HG02571 (cell line): ENCODE measurements around the gene SAMM50.

ENCODE experiments used
- ATAC-seq: cut with Tn5 transposase; IDR thresholded peaks from one replicate; pipeline ENCODE4 v1.9.1; 2021; ENCODE audit warnings: mild to moderate bottlenecking, moderate library complexity; ENCODE audit not compliant: unreplicated experiment

Gene SAMM50

DNA sequence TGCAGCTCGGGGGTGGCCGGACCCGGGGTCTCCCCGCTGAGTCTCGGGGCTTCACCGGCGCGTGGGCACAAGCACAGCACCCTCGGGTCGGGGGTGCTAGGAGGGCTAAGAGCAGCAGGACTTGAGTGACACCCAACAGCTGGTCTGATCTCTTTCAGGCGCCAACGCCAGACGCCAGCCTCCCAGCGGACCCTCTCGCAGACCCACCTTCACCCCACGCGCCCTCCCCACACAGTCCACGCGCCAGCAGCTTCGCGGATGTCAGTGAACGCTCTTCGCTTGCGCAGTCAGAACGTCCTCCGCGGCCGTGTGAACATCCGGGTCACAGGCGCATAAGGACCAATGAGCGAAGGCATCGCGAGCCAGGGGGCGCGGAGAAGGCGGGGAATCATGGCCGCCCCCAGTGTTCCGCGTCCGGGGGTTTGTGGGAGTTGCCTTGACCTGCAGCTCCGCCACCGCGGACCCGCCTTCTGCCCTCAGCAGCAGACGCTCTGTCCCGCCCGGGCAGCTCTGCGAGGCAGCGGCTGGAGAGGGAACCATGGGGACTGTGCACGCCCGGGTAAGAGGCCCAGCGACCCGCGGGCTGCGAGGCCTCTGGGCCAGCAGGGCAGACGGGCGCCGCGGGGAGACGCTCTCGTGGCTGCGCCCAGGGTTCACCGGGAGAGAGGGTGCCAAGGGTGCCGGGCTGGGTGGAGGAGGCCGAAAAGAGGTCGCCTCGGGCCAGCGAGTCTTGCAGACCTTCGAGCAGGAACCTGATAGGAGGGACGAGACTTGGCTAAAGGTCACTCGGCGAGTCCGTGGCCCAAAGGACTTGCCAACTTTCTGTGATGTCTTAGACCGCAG is at the start of gene SAMM50:
SAMM50 (plus strand) TSS at position 403 of the 843 bp plus-strand sequence; CDS start at position 539, 136 bp downstream.
- peak; percentile 89 for ATAC-seq

DNA sequence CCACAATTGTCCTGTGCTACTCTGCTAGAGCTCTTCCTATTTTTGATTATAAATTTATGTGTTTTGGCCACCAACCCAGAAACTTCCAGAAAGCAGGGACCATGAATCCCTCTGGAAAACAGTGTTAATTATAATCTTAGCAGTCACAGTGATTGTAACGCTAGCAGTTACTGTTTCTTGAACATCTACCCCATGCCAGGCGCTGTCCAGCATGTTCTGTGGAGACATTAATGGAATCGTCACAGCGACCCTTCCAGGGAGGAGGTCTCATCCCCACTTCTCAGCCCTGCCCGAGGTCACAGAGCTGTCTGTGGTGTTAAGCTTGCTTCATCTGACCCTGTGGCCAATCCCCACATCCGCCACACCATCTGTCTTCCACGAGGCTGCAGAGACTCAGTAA is 49.6 kb upstream of the SAMM50 start:
- ATAC-seq: no peak

DNA sequence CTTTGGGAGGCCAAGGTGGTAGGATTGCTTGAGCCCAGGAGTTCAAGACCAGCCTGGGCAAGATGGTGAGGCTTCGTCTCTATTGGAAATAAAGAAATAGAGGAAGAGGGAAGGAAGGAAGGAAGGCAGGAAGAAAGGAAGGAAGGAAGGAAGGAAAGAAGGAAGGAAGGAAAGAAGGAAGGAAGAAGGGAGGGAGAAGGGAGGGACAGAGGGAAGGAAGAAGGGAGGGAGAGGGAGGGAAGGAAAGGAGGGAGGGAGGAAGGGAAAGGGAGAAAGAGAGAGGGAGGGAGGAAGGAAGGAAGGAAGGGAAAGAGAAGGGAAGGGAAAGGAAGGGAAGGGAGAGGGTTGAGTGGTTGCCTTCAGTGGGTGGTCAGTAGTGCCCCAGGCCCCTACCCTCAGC is 45.5 kb upstream of the SAMM50 start:
- ATAC-seq: no peak

DNA sequence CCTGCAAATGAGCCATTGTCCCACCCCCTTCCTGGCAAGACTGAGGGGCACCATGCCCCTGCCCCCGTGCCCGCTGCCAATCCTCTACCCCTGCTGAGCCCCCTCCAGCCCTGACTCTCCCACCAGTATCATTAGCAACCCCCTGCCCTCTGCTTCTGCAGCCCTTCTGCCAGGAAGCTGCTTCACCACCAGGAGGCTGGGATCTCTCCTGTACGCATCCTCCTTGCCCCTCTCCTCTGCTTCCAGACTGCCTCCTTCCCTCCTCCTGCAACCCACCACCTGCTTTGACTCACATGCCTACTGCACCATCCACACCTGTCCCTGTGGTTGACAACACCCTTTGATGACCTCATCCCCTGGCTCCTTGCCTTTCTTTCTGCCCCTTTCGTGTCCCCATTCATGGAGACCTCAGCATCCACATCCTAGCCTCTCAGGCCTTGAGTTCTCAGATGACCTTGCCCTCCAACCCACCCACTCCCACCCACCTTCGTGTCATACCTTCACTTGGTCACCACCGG is 45.0 kb upstream of the SAMM50 start:
- ATAC-seq: no peak

DNA sequence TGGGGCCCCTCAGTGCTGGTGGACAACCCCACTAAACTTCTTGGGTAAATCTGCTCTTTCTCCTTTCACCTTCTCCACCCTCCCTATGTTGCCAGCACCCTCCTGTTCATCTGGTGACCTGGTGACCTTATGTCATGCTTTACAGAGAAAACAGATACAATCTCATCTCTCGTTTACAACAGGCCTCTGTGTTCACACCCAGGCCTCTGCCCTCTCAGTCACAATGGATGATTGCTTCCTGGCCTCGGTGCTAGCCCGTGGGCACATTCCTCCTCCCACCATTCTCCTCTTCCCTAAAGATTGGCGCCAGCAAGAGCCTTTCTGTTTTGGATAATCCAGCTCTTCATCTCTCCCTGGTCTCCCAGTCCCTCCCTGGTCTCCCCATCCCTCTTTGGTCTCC is 43.9 kb upstream of the SAMM50 start:
- no peak for ATAC-seq

DNA sequence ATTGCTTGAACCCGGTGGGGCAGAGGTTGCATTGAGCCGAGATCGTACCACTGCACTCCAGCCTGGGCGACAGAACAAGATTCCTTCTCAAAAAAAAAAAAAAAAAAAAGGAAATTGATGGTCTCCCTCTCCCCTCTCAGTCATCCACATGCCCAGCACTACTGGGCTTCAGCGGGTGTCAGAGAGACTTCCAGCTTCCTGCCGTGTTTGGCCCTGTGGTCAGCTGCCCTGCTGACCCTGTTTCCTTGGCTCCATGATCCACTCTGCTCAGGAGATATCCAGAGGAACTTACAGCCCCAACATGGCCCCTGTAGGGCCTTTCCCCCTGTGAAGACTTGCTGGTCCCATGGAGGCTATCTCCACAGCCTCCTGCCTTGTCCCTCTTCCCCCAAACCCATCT is 37.7 kb upstream of the SAMM50 start:
- ATAC-seq: no peak

DNA sequence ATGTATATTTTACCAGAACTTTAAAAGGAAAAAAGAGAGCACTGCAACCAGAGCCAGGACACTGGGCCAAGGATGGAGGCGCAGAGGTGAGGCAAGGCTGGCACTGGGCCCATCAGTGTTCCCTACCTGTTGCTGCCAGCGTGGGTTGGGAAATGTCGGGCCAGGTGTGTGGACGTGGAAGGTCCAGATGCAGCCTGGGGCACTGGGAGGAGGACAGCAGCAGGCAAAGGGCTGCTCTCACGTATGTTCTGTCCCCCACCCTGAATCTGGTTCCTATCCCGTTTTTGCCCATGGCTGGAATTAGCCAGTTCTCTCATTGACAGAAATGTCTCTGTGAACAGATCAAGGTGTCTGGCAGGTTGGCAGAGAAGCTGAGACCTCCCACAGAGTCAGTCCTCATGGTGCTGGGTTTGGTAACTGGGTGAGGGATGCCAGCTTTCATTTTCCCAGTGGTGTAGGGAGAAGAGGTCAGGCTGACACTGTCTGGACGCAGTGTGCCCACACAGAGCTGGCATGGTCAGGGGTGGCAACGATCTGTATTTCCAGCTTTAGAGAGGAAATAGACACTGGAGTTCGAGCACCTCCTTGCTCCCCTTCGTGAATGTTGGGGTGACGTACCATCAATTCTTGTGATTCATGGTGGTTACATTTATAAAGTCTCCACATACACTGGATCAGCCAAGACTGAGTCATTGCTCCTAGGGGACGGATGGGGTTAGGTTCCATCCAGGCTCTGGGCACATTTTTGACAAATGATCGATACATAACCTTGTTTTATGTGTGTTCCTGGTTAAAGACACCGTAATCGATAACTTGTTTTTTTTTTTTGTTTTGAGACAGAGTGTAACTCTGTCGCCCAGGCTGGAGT is 35.9 kb upstream of the SAMM50 start:
- no peak for ATAC-seq

DNA sequence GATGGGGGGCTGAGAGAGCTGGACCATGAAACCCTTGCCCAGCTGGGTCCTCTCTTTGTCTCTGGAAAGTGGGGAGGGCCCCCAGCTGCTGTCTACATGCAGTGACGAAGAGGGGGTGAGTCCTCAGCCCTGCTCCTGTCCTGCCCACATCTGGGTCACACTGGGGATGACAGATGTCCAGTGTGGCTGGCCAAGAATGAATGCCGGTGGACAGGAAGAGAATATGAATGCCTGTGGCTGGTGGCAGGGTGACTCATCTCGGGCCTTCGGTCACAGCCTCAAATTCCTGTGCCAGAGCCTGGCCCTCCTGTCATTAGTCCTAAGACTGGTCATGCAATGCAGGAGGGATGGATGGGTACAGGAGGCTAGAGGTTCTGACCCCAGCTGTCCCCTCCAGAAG is 33.9 kb upstream of the SAMM50 start:
- ATAC-seq: no peak

DNA sequence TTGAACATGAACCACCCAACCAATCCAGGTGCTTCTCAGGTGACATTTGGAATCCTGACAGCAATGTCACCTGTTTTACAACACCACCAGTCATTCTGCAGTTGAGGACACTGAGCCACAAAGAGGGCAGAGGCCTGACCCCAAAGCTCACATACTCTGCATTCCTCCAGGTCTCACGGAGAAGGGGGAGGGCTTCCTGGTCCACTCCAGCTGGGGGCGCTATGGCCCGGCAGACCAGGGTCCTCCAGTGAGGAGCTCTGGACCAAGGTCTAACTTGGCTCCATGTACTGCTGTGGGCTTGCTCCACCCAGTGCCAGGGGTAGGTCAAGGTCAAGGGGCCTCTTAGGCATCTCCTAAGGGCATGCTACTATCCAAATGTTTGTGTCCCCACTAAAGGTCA is 33.1 kb upstream of the SAMM50 start:
- ATAC-seq: no peak

DNA sequence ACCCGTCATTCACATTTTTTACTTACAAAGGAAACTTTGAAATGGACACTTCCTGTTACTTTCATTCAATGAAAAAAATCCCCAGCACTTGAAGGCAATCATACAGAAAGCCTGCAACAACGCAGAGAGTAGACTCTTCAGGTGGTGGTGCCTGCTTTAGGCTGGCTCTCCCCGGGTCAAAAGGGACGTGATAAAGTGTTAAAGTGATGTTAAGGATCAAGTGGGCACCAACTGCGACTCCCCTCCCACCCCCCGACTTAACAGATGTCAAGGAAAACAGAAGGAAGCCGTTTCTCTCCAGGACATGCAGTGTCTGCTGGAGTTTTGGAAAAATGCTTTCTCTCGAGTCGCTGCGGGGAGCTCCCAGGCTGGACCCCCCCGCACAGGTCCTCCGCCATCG is 32.1 kb upstream of the SAMM50 start:
- no peak for ATAC-seq

DNA sequence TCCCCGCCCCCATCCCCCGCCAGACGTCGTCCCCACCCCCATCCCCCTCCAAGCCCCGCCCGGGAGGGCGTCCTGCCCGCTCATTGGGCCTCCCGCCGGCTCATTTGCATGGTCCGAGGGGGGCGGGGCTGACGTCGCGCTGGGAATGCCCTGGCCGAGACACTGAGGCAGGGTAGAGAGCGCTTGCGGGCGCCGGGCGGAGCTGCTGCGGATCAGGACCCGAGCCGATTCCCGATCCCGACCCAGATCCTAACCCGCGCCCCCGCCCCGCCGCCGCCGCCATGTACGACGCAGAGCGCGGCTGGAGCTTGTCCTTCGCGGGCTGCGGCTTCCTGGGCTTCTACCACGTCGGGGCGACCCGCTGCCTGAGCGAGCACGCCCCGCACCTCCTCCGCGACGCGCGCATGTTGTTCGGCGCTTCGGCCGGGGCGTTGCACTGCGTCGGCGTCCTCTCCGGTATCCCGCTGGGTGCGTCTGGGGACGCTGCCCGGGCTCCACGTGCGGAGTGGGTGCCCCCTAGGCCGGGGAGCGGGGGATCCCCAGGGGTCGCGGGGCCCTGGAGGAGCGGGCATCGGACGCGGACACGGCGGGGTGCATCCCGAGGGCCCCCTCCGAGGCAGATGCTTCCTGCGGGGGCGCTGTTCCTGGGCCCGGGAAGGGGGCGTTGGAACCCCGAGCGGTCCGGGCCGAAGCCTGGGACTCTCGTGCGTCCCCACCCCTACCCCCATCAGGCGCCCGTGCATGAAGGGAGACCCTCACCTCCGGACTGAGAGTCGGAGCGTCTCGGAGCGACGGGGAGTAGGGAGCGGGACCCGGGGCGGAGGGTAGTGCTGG is 31.4 kb upstream of the SAMM50 start, which contains the start of gene PNPLA3:
PNPLA3 (plus strand) TSS at position 175 of the 834 bp plus-strand sequence; CDS start at position 282, 107 bp downstream.
- no peak for ATAC-seq

DNA sequence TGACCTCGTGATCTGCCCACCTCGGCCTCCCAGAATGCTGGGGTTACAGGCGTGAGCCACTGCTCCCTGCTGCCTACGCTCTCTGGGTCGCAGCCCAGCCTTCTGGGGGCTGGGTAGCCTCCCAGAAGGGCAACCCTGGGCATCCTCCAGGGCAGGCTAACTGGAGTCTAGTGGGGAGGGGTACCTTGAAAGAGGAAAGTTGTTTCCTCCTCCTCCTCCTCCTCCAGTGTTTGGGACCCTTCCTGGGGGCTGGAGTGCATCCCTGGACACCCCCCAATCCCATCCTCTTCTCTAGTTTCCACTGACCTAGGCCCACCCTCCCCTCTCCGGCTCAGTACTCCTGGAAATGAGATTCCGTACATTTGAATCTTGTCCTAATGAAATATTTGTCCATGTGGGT is 30.4 kb upstream of the SAMM50 start:
- no peak for ATAC-seq

DNA sequence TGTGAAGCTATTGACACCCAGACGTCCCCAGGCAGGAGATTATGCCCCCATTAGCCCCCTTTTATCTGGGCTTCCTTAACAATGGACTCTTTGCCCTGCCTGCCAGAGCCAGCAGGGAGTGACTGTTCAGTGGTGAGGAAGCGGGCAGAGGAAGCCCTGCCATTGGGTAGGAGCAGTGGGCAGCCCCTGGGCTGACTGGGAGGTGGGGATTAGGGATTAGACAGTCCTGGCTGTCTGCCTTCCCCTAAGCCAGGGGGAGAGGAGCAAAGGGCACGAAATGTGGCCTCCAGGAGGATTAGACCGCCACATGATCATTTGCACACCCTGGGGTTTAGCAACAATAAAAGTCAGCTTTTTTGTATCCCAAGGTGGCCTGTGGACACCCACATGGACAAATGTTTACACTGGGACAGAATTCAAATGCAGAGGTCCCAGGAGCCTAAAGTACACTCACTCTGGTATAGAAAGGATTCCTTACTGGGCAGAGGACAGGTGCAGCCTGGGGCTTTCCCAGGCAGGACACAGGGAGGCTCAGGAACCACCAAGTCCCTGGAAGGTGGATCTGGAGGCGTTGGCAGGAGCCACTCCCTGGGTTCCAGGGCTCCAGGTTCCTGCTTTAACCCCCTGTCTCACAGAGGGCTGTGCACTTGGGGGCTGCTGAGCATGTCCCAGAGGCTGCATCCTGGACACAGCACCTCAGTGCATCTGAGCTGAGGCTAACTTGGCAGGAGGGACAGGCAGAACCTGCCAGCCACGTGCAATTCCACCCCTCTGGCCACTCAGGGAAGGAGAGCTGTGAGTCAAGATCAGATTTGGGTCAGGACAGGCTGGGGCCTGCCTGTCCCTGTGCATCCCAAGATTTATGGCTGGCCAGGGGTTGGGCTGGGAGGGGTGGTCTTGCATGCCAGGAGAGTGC is 29.6 kb upstream of the SAMM50 start:
- no peak for ATAC-seq

DNA sequence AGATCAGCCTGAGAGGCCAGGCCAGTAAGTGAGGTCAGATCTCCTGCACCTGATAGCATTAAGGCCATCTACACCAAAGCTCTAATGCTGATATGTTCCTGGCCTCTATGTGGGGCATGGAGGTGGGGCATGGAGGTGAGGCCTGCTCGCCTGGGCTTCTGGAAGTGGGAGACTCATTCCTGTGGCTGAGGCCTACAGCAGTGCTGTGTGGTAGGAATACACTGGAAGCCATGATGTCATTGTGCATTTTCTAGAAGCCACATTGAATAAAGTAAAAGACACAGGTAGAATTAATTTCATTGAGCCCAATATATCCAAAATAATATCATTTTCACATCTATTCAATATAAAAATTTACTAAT is 28.9 kb upstream of the SAMM50 start:
- no peak for ATAC-seq

DNA sequence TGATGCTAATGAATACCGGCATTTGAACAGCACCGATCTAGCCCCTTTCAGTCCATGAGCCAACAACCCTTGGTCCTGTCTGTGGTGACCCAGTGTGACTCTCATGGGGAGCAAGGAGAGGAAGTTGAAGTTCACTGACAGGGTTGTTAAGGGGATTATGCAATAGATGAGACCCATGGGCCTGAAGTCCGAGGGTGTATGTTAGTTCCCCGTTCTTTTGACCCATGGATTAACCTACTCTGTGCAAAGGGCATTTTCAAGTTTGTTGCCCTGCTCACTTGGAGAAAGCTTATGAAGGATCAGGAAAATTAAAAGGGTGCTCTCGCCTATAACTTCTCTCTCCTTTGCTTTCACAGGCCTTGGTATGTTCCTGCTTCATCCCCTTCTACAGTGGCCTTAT is 26.8 kb upstream of the SAMM50 start:
- ATAC-seq: no peak

DNA sequence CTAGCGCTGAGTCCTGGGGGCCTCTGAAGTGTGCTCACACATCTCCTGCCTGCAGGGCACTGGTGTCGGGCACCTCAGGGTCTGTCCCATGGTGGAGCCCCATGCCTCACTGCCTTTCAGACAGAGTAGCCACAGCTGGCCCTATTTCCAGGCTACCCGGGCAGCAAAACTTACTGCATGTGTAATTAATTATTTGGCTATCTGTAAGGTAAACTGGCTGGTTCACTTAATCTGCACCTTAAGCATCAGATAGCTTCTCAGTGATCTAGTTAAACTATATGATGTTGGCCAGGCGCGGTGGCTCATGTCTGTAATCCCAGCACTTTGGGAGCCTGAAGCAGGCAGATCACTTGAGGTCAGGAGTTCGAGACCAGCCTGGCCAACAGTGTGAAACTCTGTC is 26.3 kb upstream of the SAMM50 start:
- no peak for ATAC-seq

DNA sequence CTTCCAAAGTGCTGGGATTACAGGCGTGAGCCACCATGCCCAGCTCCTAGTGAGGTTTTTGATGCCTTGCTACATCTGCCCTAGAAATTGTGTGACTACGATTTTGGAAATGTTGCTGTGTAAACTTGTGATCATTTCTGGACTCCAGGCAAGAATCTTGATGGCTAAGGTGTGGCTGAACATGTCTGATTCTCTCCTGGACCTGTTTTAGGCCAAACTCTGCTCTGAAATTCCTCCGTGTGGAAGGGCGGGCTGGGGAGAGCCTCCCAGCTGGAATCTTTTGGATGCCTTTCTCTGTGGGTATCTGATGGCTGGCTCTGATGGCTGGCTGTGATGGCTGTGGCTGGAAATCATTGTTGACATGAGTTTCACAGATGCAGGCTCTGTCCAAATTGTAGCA is 23.5 kb upstream of the SAMM50 start:
- ATAC-seq: no peak

DNA sequence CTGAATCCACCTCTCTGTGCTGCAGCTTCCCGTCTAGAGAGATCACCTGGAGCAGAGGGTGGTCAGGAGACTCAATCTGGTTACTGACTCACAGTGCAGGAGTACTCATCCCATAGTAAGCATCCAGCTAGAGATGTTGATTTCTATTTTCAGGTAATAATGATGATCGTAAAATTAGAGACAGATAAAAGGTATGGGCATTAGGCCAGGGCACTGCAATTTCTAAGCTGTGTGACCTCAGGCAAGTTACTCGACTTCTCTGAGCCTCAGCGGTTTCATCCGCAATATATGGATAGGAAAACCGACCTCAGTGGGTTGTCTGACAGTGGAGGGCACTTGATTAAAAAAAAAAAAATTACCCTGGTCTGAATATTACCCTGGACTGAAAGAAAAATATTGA is 13.8 kb upstream of the SAMM50 start:
- no peak for ATAC-seq

DNA sequence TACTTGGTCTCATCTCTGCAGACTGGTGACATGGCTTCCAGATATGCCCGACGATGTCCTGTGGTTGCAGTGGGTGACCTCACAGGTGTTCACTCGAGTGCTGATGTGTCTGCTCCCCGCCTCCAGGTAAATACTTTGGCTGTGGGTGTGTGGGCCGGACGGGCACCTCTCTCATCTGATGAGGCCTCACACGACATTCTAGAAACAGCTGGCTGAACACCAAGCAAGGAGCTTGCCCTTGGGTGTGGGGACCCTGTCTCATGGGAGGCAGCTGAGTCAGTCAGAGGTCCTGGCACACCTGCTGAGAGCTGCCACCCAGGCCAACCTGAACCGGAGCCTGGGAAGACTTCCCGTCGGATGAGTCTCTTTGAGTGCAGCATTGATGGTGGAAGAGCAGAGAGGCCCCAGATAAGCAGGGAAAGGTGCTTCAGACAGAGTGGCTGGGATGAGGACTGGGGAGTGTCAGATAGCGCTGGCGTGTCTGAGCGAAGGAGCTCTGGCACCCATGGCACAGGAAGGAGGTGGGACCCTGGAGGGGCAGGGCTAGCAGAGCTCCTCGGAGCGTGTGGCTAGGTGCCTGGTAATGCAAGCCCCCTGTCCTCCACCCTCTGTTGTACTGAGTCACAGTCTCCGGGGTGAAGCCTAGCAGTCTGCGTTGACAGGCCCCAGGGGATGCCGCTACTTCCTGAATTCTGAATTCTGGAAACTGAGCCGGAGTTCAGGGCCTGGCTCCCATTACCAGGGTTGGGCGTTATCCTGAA is 10.4 kb upstream of the SAMM50 start:
- ATAC-seq: no peak
